Neural progenitor cell (in vitro differentiated cells): Measurements from ENCODE around the gene PAEP.

Source experiments
- CTCF ChIP-seq: fragments of 200-600 bp; sonication (generic); IDR thresholded peaks from 2 replicates; pipeline ENCODE4 v1.5.1; 2017; ENCODE audit warnings: antibody characterized with exemption, mild to moderate bottlenecking
- EZH2 ChIP-seq: fragments of 200-600 bp; sonication (generic); IDR thresholded peaks from 2 replicates; pipeline ENCODE4 v1.6.1; 2017; ENCODE audit warnings: antibody characterized with exemption, mild to moderate bottlenecking, moderate library complexity

- no peak for TF ChIP-seq CTCF
- TF ChIP-seq EZH2 = no peak
Measured at GRCh38 chr9:135552021-135552697, 9.4 kb upstream of the PAEP start.
